AG08396 (cell line): ENCODE results near the gene ADGRF1.
"Not testable (repeated sequence)": the region's sequence is repeated elsewhere in the genome, so short reads cannot be mapped to it uniquely, and the experiment has no call there.

ENCODE experiments used
- DNase-seq: peaks from one replicate; pipeline ENCODE4 v3.0.0; 2012; ENCODE audit warnings: low spot score, mixed read lengths

The ADGRF1 gene

DNA sequence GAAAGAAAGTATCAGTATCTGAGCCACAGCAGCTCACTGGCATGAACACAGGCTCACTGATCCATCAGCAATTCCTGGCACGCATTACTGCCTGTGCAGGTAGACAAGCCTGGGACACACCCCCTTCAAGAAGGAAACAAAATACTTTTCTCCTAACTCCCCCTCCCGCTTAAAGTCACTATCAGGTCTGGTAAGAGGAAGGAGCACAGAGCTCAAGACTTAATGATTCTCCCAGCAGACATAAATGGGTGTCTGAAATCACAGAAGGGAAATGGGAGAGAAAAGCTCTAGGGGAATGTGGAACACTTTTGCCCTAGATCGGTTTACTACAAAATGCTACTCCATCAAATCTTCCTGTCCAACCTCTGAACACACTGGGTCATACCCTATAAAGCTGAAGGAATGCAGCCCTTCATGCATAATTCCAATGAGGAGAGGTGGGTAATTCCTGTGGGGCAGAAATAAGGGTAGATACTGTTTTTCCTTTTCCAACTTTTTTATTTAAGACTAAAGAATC is at the start of gene ADGRF1:
TSS of gene ADGRF1 (minus strand) at position 58 of the 517 bp plus-strand sequence. CDS start 13,271 bp downstream, outside the sequence.
- no peak for DNase-seq

DNA sequence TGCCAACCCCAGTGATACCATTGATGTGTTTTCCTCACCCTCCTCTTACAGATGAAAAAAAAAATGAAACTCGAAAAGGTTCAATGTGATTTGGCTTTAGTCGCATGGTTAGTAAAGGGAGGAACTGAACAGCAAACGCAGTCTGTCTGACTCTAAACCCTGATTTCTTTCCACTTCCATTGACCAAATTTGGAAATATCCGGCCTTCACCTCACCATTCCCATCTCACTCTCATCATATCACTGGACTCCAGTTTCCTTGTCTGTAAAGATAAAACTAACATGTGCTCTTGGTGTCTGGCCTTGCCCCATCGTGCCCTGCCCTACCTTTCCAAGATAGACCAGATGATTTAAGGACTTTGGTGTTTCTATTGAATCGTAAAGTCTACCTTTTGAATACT is 48.7 kb upstream of the ADGRF1 start:
- DNase-seq = no peak

DNA sequence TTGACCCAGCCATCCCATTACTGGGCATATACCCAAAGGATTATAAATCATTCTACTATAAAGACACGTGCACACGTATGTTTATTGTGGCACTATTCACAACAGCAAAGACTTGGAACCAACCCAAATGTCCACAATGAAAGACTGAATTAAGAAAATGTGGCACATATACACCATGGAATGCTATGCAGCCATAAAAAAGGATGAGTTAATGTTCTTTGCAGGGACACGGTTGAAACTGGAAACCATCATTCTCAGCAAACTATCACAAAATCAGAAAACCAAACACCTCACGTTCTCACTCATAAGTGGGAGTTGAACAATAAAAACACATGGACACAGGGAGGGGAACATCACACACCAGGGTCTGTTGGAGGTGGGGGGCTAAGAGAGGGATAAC is 47.3 kb upstream of the ADGRF1 start:
- DNase-seq = not testable (repeated sequence)

DNA sequence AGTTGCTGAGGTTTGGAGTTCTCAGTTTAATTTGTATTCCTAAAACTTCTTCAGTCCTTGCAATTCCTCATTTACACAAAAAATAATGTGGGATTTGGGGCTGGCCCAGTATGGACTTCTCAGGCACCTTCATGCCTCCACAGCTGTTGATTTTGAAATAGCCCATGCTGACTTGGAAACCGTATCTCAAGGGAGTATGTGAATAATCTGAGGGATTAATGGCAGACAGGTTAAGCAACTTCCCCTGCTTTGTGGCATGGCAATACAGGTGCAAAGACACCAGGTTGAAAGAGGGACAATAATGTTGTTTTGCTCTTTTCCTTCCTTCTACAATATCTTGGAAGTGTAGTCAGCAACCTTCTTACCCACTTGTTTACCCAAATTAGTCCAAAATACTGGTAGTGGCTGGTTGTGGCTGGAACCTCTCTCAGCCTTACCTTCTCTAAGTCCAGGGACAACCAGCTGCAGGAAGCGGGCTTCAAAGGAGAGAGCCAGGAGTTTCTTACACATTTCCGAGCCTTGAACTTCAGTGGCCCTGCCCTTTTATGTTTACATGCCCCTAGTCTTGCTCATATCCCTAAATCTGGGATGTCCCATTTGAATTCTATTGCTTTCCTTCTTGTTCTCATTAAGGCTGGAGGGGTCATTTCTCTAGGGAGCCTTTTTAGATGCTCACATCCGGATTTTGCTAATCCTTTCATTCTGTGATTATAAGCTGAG is 44.1 kb upstream of the ADGRF1 start:
- DNase-seq = no peak

DNA sequence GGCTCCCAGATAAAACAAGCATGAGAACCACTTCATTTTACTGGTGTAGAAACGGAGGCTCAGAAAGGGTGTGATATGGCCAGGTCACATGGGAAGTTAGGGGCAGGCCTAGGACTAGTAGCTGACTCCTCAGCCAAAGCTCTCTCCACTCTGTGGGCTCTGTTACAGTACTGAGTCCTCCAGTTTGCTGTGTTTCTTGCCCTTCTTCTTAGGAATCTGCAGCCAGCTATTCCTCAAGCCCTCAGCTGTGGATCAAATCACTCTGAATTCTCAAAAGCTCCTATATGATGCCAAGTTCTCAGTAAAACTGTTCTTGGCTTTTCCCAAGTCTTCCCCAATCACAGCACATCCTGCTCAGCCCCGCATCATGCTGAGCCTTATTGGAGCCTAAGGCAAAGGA is 42.5 kb upstream of the ADGRF1 start:
- no peak for DNase-seq

DNA sequence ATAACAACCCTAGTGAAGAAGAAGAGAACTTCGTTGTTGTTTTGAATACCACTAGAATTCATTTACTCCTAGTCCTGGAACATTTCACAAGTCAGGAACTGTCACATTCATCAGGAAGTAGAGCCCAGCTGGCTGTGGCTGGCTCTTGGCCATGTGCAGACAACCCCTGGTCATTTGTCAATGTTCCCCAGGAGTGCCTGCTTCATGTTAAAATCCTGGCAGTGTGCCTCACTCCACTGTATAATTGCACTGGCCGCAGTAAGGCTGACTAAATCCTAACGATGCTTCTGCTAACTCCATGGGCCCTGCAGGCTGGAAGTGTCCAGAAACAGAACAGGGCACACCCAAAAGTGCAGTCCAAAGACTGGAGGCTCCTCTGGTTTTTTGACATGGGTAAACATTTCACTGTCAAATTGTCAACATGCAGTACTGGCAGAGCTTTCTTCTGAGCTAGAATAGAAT is 41.5 kb upstream of the ADGRF1 start:
- DNase-seq = peak; percentile 28

DNA sequence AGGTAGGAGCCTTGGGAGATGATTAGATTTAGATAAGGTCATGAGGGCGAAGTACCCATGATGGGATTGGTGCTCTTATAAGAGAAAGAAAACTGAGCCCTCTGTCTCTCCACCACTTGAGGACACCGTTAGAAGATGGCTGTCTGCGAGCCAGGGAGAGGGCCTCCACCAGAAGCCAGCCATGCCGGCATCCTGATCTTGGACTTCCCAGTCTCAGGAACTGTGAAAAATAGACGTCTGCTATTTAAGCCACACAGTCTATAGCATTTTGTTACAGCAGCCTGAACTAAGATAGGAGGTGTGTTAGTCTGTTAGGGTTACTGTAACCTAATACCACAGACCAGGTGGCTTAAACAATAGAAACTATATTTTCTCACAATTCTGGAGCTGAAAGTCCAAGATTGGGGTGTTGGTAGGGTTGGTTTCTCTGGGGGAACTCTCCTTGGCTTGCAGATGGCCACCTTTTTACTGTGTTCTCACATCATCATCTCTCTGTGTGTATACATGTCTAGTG is 38.0 kb upstream of the ADGRF1 start:
- DNase-seq = no peak

DNA sequence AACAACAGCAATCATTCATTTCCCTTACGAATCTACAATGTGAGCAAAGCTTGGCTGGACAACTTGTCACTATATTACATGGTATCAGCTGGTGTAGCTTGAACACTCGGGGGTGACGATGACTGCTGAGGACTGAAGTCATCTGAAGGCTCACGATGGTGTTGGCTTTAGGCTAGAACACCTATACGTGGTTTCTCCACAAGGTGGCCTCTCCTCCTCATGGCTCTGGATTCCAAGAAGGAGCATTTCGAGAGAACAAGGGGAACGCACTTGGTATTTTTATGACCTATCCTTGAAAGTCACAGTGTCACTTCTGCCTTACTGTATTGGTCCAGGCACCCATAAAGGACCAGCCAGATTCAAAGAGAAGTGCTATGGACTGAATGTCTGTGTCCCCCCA is 37.5 kb upstream of the ADGRF1 start:
- no peak for DNase-seq

DNA sequence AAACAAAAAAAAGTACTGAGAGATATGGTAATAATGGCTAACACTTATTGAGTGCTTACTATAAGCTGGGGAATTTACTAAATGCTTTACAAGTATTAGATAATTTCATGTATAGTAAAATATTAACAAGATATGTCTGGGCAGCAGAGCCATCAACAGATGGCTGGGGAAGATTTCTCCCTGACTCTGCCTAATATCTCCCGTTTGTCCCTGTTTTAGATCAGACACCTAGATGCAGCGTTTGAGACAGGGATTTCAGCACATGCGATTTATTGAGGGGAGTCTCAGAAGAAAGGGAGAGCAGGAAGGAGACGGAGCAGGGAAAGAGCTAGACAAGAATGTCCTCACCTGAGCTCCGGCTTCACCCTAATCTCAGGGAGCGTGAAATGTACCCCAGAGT is 36.9 kb upstream of the ADGRF1 start:
- DNase-seq = no peak

DNA sequence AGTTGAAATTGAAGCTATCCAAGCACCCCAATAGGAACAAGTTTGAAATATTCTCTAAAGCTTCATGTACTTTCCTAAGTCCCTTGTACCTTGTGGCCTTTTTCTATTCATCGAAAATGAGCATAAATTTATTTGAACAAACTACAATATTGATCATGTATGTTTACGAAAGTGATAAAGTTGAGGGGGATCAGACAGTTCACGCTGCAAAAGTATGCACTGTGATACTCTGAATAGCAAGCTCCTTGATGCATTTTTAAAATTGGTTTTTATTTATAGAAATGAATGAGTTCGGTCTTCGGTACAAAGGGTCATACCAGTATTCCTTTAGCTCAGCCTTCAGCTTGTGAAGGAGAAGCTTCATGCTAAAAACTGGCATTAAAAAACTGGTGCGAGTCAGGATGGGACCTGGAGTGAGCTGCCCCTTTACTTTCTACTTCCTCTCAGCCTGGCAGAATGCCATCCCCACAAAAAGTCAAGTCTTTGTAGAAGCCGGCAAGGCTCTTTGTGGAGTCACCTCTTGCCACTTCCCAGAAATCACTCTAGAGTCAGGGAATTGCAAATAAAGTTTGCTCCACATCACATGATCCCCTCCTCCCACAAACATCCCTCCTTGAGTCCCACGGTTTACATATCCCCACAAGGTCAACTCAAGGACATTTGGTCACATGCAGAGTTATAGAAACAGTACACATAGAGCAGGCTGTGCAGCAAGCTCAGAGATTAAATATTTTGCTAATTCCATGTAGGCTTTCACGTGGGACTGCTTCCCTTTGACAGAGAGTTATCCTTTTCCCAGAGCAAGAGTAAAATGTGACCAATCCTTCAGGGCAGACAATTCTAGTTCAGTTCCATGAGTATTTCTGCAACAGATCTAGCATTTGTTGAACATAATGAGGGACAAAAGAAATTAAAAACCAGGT is 34.6 kb upstream of the ADGRF1 start:
- no peak for DNase-seq

DNA sequence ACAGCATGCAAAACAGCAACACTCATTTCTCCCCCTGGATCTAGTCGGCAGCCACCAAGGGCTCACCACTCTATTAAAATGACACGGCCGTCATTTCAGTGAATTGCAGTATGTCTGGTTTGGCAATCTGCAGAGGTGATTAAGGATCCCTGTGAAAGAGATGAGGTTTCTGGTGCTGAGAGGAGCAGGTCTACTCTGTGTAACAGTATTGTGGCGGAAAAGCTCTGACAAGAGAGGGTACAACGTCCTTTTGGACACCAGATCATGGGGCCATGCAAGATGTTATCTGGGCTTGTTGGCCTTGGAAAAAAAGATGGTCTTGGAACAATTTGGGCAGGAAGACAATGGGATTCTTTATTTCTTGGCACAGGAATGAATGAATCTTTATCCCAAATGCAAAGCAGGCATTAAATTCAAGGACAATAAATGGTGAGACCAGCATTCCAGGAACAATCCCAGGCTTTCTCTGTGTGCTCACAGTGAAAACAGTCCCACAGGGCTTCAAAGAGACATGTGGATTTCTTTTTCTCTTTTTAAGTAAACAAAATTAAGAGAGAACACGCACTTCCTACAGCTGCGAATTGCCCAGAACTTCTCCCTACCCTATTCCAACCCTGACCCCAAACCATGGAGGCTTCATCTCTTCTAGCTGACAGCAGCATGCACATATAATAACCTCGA is 33.7 kb upstream of the ADGRF1 start:
- no peak for DNase-seq

DNA sequence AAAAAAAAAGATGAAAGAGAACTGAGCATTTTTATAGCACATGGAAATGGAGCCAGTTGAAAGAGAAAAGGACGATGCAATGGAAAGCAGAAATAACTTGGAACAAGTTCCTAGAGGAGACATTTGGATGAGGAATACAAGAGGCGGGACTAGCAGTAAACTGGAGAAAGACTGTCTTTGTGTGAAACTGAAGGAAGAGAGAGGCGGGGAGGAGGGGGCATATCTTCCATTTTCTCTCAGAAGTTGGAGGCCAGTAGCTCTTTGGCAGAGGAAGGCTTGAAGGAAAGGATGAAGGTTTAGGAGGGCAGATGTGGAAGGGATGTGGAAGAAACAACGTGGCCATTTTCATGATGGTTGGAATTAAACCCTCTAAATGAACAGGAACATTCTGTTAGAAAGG is 33.0 kb upstream of the ADGRF1 start:
- DNase-seq = no peak

DNA sequence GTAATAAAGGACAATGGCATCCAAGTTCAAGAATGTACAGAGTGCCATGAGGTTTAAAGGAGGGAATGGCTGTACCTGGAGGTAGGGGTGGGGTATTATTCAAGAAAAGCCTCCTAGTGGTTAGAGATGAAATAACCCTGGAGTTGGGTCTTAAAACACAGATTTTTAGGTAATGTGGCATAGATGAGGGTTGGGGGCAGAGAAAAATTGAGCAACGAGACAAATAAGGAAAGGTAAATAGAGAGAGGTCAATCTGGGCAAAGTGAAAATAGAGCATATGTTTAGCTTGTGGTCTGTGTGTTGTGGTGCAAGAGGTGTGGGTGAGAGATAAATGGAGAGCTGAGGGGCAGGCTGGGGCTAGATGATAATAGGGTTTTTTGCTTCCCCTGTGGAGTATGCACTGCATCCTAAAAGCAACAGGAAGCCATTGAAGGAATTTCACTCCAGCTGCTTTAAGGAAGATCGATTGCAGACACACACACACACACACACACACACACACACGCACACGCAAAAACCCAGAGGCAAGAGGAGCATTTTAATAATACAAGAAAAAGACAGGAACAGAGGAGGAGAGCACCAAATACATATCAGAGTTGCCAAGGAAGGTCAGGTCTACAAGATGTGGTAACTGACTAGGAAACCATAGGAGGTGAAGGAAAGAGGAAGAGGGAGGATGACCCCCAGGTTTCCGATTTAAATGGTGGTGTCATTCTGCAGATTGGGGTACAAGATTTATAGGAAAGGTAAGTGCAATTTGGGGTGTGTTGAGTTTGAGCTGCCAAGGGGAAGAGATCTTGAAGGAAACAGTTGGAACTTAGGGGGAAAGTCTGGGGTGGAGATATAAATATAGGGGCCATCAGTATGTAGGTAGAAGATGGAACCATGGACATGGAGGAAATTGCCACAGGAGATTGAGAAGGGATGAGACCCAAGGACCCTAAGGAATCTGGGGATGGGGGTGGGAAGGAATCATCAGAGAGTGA is 31.3 kb upstream of the ADGRF1 start:
- no peak for DNase-seq

DNA sequence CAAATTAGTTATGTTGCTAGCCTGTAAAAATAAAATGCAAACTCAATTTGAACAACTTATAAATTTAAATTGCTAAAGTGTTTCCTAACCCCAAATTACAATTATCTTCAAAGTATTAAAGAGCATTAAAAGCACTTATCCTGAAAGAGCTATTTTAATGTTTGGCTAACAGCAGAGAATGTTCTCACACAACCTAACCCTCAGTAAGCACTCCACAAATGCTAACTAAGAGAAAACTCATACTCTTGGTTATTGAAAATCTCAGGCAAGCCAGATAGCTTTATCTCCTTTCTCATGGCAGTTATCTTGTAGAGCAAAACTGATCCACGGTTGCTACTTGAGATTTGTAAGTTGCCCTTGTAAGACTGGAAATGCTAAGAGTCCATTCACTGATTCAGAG is 30.5 kb upstream of the ADGRF1 start:
- DNase-seq = no peak

DNA sequence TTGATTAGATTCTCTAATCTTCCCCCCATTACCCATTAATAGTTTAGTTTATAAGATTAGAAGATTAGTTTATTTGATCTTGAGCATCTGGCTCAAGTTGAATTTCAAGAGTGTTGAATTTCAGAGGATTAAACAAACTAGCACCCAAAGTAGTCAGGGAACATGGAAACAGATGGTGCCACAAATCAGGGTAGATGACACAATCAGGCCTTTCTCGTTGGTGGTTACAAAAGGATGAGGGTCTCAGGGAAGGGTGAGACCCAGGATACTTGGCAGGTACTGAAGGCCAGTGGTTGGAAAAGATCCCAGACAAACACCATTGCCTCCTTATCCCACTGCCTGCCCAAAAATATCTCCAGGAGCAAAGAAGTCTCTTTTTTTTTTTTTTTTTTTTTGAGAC is 29.5 kb upstream of the ADGRF1 start:
- no peak for DNase-seq

DNA sequence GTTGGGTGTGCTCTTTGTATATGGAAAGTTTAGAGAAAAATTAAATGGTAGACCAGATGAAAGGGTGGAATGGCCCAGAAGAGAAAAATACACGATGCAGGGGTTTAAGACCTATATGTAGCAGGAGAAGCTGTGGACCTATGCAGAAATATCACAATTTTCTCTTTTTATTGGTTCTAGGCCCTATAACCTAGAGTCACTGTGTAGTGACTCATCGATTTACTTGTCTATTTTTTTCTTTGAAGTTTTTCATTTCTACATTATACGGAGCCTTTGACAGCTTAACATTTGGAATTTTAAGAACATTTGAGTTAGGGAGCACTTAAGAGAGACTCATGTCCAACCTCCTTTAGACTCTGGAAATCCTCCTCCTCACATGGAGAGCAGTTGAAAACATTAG is 28.3 kb upstream of the ADGRF1 start:
- no peak for DNase-seq

DNA sequence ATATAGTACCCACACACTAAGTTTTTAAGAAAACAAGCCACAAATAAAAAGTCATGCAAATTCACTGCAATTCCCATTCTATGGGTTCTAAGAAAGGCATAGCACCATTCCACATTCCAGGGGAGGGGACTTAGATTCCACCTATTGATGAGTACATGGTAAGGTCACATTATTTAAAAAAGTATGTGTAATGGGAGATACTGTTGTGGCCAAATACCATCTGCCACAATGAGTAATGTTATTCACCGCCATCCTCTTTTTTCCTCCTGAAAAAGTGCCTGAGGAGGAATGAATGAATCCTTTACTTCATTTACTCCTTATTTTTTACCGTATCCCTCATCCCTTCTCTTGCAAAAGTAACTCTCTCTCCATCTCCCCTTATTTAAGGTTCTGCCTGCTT is 27.0 kb upstream of the ADGRF1 start:
- DNase-seq = no peak

DNA sequence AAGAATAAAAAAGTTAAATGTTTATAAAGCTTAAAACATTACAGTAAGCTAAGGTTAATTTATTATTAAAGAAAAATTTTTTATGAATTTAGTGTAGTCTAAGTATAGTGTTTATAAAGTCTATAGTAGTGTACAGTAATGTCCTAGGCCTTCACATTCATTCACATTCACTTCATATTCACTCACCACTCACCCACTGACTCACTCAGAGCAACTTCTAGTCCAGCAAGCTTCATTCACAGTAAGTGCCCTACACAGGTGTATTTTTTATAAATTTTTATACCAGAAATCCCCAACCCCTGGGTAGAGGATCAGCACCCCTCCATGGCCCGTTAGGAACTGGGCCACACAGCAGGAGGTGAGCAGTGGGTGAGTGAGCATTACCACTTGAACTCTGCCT is 24.3 kb upstream of the ADGRF1 start:
- no peak for DNase-seq

DNA sequence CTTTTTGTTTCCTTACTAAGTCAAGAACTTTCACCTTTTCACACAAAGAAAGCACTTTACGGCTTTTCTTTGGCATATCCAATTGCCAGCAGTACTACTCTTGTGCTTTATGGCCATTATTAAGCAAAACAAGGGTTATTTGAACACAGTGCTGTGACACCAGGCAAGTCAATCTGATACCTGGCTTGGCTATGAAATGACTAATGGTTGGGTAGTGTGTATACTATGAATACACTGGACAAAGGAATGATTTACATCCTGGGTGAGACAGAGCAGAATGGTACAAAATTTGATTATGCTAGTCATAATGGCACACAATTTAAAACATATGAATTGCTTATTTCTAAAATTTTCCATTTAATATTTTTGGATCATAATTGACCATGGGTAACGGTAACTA is 22.1 kb upstream of the ADGRF1 start:
- no peak for DNase-seq

DNA sequence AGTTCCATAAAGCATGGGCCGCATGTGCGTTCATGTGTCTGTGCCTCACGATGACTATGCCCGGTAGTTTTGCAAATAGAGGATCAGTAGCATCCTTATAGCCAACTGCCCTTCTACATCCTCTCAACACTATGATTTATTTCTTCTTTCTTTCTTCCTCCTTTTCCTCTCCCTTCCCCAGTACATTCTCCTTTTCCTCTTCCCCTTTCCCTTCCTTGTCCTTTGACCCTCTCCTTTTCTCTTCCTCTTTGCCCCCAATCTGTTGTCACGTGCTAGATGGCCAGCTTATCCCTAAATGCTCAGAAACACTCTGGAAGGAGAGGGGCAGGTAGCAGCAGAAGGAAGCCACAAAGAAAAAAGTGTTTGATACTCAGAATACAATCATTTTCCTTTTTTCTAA is 20.2 kb upstream of the ADGRF1 start:
- DNase-seq = no peak
